CD4-positive, alpha-beta memory T cell (primary cell): Measurements from ENCODE around the gene CD81. TPM values are rescaled to one million over a fixed set of nuclear protein-coding genes. Genes with fewer than 3 reads are reported as not detected.

ENCODE experiments used
- CTCF ChIA-PET: fragments of 350-600 bp; sonication (Branson Sonifier 250); formaldehyde crosslinking; loops from one replicate; lab custom pipeline; 2021; ENCODE audit warnings: inconsistent platforms; ENCODE audit not compliant: partially characterized antibody; lab: Charles Lee
- POLR2A ChIA-PET: fragments of 350-600 bp; sonication (Branson Sonifier 250); formaldehyde crosslinking; loops from one replicate; lab custom pipeline; 2021; ENCODE audit not compliant: partially characterized antibody; lab: Charles Lee
- DNase-seq, 5 donors: peaks; one replicate each; pipeline versions ENCODE4 v3.0.0 to v3.0.0-alpha.2; 2020 to 2022; ENCODE audit warnings: mixed read lengths in 1 of 5
- H3K27ac ChIP-seq: one replicate; pipeline ENCODE4 v1.7.0; 2013; ENCODE audit warnings: low read depth, low read length
- H3K27me3 ChIP-seq: 2 replicates; pipeline ENCODE4 v1.7.0; 2013; ENCODE audit warnings: mild to moderate bottlenecking, low read length, moderate library complexity; ENCODE audit not compliant: insufficient read depth
- H3K36me3 ChIP-seq: 2 replicates; pipeline ENCODE4 v1.7.0; 2013; ENCODE audit warnings: mild to moderate bottlenecking, low read length, moderate library complexity; ENCODE audit not compliant: insufficient read depth
- H3K4me1 ChIP-seq: 2 replicates; pipeline ENCODE4 v1.7.0; 2013; ENCODE audit warnings: mild to moderate bottlenecking, low read length, moderate library complexity; ENCODE audit not compliant: insufficient read depth
- H3K4me3 ChIP-seq, 2 donors: one replicate each; pipeline ENCODE4 v1.7.0; 2013; ENCODE audit warnings: low read length in 2 of 2, mild to moderate bottlenecking in 1 of 2
- H3K9me3 ChIP-seq, 2 donors: one replicate each; pipeline ENCODE4 v1.7.0; 2013; ENCODE audit warnings: low read length in 2 of 2, control low read depth in 1 of 2; ENCODE audit not compliant: control insufficient read depth in 1 of 2
- H3K27ac Mint-ChIP-seq, 7 donors: one replicate each; pipeline ENCODE4 v1.8.0; 2020 to 2021; ENCODE audit warnings: mixed read lengths in 7 of 7, mild to moderate bottlenecking in 6 of 7, inconsistent platforms in 3 of 7, moderate library complexity in 3 of 7
- H3K27me3 Mint-ChIP-seq, 2 donors: one replicate each; pipeline ENCODE4 v1.8.0; 2020 to 2021; ENCODE audit warnings: mixed read lengths in 2 of 2
- H3K36me3 Mint-ChIP-seq, 2 donors: one replicate each; pipeline ENCODE4 v1.8.0; 2020 to 2021; ENCODE audit warnings: mixed read lengths in 2 of 2, inconsistent platforms in 1 of 2, mild to moderate bottlenecking in 1 of 2
- H3K4me1 Mint-ChIP-seq, 4 donors: one replicate each; pipeline ENCODE4 v1.8.0; 2020 to 2021; ENCODE audit warnings: mixed read lengths in 4 of 4, mild to moderate bottlenecking in 1 of 4
- H3K4me3 Mint-ChIP-seq, 8 donors: one replicate each; pipeline ENCODE4 v1.8.0; 2020 to 2021; ENCODE audit warnings: mixed read lengths in 8 of 8, mild to moderate bottlenecking in 7 of 8, moderate library complexity in 6 of 8, inconsistent platforms in 3 of 8
- H3K9me3 Mint-ChIP-seq, 8 donors: one replicate each; pipeline ENCODE4 v1.8.0; 2020 to 2021; ENCODE audit warnings: mixed read lengths in 8 of 8, mild to moderate bottlenecking in 5 of 8, inconsistent platforms in 3 of 8, moderate library complexity in 1 of 8
- intact Hi-C: fragments of 100-400 bp; cut with micrococcal nuclease; formaldehyde crosslinking; loops from one replicate; pipeline ENCODE4 v1.15.1; 2023
- polyA plus RNA-seq, 2 donors: library from polyadenylated mRNA; unstranded; fragments of 300-500 nt; fragmentation: Illumina TruSeq; gene quantifications; one replicate each; pipeline ENCODE4 v1.2.3, GENCODE V29; 2021
- total RNA-seq, 2 experiments: library from RNA; stranded (reverse); gene quantifications; one replicate each; pipeline ENCODE4 v1.2.3, GENCODE V29; 2021

CD81 gene
- total and polyA plus RNA-seq, 4 experiments from 2014 or later = 15.2 to 118 (median 83.4) TPM

- Histone ChIP-seq H3K27me3 (no peaks in the 10 kb centered on the region), H3K4me3 (no peak overlapping the region), H3K36me3 (no peaks in the 10 kb centered on the region), H3K27ac (no peak overlapping the region), H3K4me1 (no peaks in the 10 kb centered on the region), H3K9me3 (no peaks in the 10 kb centered on the region)
- H3K27ac Mint-ChIP-seq = no peak overlapping the region
- POLR2A ChIA-PET = no interaction called here
- intact Hi-C loops = no loop called here
- no peaks in the 10 kb centered on the region for H3K4me1 Mint-ChIP-seq
- H3K4me3 Mint-ChIP-seq = no peak overlapping the region
- CTCF ChIA-PET = no interaction called here
- no peak for DNase-seq
- peaks cover 1 to 6% of the 10 kb centered on the region in 2 donors for H3K36me3 Mint-ChIP-seq
- H3K9me3 Mint-ChIP-seq = peaks cover 0 to 29% (median 12%) of the 10 kb centered on the region in 8 donors
- no peaks in the 10 kb centered on the region for H3K27me3 Mint-ChIP-seq
Observed at GRCh38 chr11:2345050-2345449, 32.1 kb upstream of the CD81 start.

DNA sequence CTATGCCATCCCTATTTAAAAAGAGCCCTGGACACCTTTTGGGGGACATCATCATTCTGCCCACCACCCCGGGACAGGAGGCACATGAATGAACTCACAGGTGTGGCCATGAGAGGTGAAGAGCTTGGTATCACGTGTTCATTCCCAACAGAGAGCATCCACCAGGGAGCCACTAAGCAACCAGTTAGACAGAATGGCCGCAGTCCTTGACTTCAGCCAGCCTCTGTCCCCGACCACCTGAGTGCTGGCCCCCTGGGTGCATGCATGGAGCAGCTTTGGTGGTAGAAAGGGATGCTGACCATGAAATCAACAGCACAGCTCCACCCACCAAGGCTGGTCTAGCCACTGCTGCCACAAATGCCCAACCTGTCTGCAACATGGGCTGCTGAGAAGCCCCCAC lies 31.1 kb upstream of the CD81 start:
- Mint-ChIP-seq H3K9me3 (peaks cover 0 to 35% (median 13%) of the 10 kb centered on the region in 8 donors), H3K36me3 (peaks cover 1 to 10% of the 10 kb centered on the region in 2 donors), H3K4me3 (no peak overlapping the region), H3K27ac (peak overlapping the region in 1 of 7 donors; percentile 4), H3K4me1 (no peaks in the 10 kb centered on the region), H3K27me3 (no peaks in the 10 kb centered on the region)
- intact Hi-C loops = no loop called here
- Histone ChIP-seq H3K27ac (no peak overlapping the region), H3K36me3 (no peaks in the 10 kb centered on the region), H3K4me3 (no peak overlapping the region), H3K9me3 (no peaks in the 10 kb centered on the region), H3K4me1 (no peaks in the 10 kb centered on the region), H3K27me3 (no peaks in the 10 kb centered on the region)
- DNase-seq = no peak
- CTCF ChIA-PET = no interaction called here
- POLR2A ChIA-PET = no interaction called here

- POLR2A ChIA-PET = no interaction called here
- CTCF ChIA-PET = no interaction called here
- no peak overlapping the region for H3K27ac Mint-ChIP-seq
- intact Hi-C loops = no loop called here
- H3K4me3 ChIP-seq = no peak overlapping the region
- DNase-seq = no peak
- no peaks in the 10 kb centered on the region for H3K4me1 ChIP-seq
- H3K27me3 Mint-ChIP-seq = no peaks in the 10 kb centered on the region
- H3K4me1 Mint-ChIP-seq = no peaks in the 10 kb centered on the region
- H3K4me3 Mint-ChIP-seq = no peak overlapping the region
- no peaks in the 10 kb centered on the region for H3K36me3 ChIP-seq
- H3K36me3 Mint-ChIP-seq = peaks cover 1 to 10% of the 10 kb centered on the region in 2 donors
- H3K27ac ChIP-seq = no peak overlapping the region
- H3K9me3 Mint-ChIP-seq = peaks cover 0 to 35% (median 13%) of the 10 kb centered on the region in 8 donors
- no peaks in the 10 kb centered on the region for H3K27me3 ChIP-seq
- H3K9me3 ChIP-seq = no peaks in the 10 kb centered on the region
Observed at GRCh38 chr11:2346586-2347307, 30.4 kb upstream of the CD81 start.

DNA sequence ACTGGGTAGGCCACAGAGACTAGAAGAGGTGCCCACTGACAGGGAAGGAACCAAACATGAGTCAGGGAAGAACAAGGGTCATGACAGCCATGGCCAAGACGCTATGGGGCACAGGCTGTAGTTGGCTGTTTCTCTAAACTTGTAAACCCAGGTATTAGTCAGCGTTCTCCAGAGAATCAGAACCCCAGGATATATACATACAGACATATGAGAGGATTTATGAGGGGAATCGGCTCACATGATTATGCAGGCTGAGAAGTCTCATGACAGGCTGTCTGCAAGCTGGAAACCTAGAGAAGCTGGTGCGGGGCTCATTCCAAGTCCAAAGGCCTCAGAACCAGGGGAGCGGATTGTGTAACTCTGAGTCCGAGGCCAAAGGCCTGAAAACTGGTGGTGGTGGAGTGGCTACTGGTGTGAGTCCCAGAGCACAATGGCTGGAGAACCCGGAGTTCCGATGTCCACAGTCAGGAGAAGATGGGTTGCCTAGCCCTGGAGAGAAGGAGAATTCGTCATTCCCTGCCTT lies 29.7 kb upstream of the CD81 start:
- Mint-ChIP-seq H3K27me3 (no peaks in the 10 kb centered on the region), H3K36me3 (peaks cover 1 to 10% of the 10 kb centered on the region in 2 donors), H3K4me1 (no peaks in the 10 kb centered on the region), H3K9me3 (peaks cover 0 to 35% (median 13%) of the 10 kb centered on the region in 8 donors), H3K27ac (no peak overlapping the region), H3K4me3 (no peak overlapping the region)
- Histone ChIP-seq H3K36me3 (no peaks in the 10 kb centered on the region), H3K4me1 (no peaks in the 10 kb centered on the region), H3K4me3 (no peak overlapping the region), H3K9me3 (no peaks in the 10 kb centered on the region), H3K27ac (no peak overlapping the region), H3K27me3 (no peaks in the 10 kb centered on the region)
- ChIA-PET POLR2A (no interaction called here), CTCF (no interaction called here)
- intact Hi-C loops = no loop called here
- no peak for DNase-seq

DNA sequence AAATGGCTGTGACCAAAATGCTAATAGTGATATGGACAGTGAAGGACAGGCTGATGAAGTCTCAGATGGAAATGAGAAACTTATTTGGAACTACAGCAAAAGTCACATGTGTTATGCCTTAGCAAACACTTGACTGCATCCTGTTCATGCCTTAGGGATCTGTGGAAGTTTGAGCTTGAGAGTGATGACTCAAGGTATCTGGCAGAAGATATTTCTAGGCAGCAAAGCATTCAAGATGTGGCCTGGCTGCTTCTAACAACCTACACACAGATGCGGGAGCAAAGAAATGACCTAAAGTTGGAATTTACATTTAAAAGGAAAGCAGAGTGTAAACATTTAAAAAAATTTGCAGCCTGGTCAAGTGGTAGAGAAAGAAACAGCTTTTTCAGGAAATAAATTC lies 28.1 kb upstream of the CD81 start:
- peaks cover 0 to 27% (median 10%) of the 10 kb centered on the region in 8 donors for H3K9me3 Mint-ChIP-seq
- DNase-seq = no peak
- Histone ChIP-seq H3K36me3 (no peaks in the 10 kb centered on the region), H3K27me3 (no peaks in the 10 kb centered on the region), H3K27ac (no peak overlapping the region), H3K4me3 (no peak overlapping the region), H3K9me3 (no peaks in the 10 kb centered on the region), H3K4me1 (no peaks in the 10 kb centered on the region)
- POLR2A ChIA-PET = no interaction called here
- H3K4me1 Mint-ChIP-seq = no peaks in the 10 kb centered on the region
- H3K36me3 Mint-ChIP-seq = peaks cover 1 to 10% of the 10 kb centered on the region in 2 donors
- CTCF ChIA-PET = no interaction called here
- intact Hi-C loops = no loop called here
- no peak overlapping the region for H3K27ac Mint-ChIP-seq
- no peak overlapping the region for H3K4me3 Mint-ChIP-seq
- H3K27me3 Mint-ChIP-seq = peaks cover 1 to 2% of the 10 kb centered on the region in 2 donors

- Mint-ChIP-seq H3K9me3 (peaks cover 0 to 27% (median 9%) of the 10 kb centered on the region in 8 donors), H3K27me3 (peaks cover 1 to 2% of the 10 kb centered on the region in 2 donors), H3K36me3 (peaks cover 1 to 10% of the 10 kb centered on the region in 2 donors), H3K4me1 (no peaks in the 10 kb centered on the region), H3K4me3 (no peak overlapping the region), H3K27ac (no peak overlapping the region)
- H3K27ac ChIP-seq = no peak overlapping the region
- H3K36me3 ChIP-seq = no peaks in the 10 kb centered on the region
- H3K4me1 ChIP-seq = no peaks in the 10 kb centered on the region
- H3K27me3 ChIP-seq = no peaks in the 10 kb centered on the region
- ChIA-PET CTCF (no interaction called here), POLR2A (interaction anchor here (0.8 kb wide), 1 partner anchor 52 kb away, joined by 3 read pairs; no protein-coding TSS in a partner anchor)
- no peaks in the 10 kb centered on the region for H3K9me3 ChIP-seq
- no peak overlapping the region for H3K4me3 ChIP-seq
- no peak for DNase-seq
- intact Hi-C loops = no loop called here
Observed at GRCh38 chr11:2351701-2352100, 25.4 kb upstream of the CD81 start.

DNA sequence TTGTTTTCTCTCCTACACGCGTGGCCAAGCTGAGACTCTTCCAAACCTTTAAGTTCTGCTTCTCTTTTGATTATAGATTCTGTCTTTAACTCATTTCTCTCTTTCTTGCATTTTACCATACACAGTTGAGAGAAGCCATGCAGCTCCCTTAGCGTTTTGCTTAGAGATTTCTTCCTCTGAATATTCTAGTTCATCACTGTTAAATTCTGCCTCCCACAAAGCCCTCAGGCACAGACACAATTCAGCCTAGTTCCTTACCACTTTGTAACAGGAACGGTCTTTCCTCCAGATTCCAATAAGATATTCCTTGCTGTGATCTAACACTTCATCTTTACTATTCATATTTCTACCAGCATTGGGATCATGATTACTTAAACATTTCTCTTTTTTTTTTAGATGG lies 24.7 kb upstream of the CD81 start:
- Mint-ChIP-seq H3K4me1 (no peaks in the 10 kb centered on the region), H3K36me3 (peaks cover 1 to 10% of the 10 kb centered on the region in 2 donors)
- CTCF ChIA-PET = no interaction called here

More for the DNA sequence above, 24.7 kb upstream of the CD81 start:
- H3K27me3 Mint-ChIP-seq = peaks cover 1 to 2% of the 10 kb centered on the region in 2 donors
- DNase-seq = no peak
- H3K27me3 ChIP-seq = no peaks in the 10 kb centered on the region
- intact Hi-C loops = no loop called here
- no peaks in the 10 kb centered on the region for H3K9me3 ChIP-seq
- POLR2A ChIA-PET = interaction anchor here (0.8 kb wide), 1 partner anchor 51 kb away, joined by 3 read pairs; no protein-coding TSS in a partner anchor
- H3K27ac ChIP-seq = no peak overlapping the region
- H3K27ac Mint-ChIP-seq = no peak overlapping the region
- peaks cover 0 to 27% (median 9%) of the 10 kb centered on the region in 8 donors for H3K9me3 Mint-ChIP-seq
- H3K4me3 ChIP-seq = no peak overlapping the region
- H3K4me1 ChIP-seq = no peaks in the 10 kb centered on the region
- no peaks in the 10 kb centered on the region for H3K36me3 ChIP-seq
- H3K4me3 Mint-ChIP-seq = no peak overlapping the region
